Parathyroid adenoma (tissue), 2 donors: ENCODE data around the gene IFIT5.

ENCODE experiments used
- H2AFZ ChIP-seq: fragments of 300-600 bp; sonication (generic); one replicate; pipeline ENCODE4 v1.7.0; 2017; ENCODE audit warnings: antibody characterized with exemption, mild to moderate bottlenecking
- H3K27ac ChIP-seq: fragments of 300-600 bp; sonication (generic); one replicate; pipeline ENCODE4 v1.7.0; 2017
- H3K27me3 ChIP-seq: fragments of 300-600 bp; sonication (generic); one replicate; pipeline ENCODE4 v1.7.0; 2017; ENCODE audit warnings: low read length; ENCODE audit not compliant: control insufficient read depth, insufficient read depth
- H3K36me3 ChIP-seq: fragments of 300-600 bp; sonication (generic); one replicate; pipeline ENCODE4 v1.7.0; 2017; ENCODE audit warnings: low read length; ENCODE audit not compliant: control insufficient read depth, insufficient read depth
- H3K4me1 ChIP-seq: fragments of 300-600 bp; sonication (generic); one replicate; pipeline ENCODE4 v1.7.0; 2017; ENCODE audit warnings: control low read depth
- H3K4me2 ChIP-seq: fragments of 300-600 bp; sonication (generic); one replicate; pipeline ENCODE4 v1.7.0; 2017; ENCODE audit warnings: low read length
- H3K4me3 ChIP-seq: fragments of 300-600 bp; sonication (generic); one replicate; pipeline ENCODE4 v1.7.0; 2017; ENCODE audit warnings: low read depth, low read length
- H3K79me2 ChIP-seq: fragments of 300-600 bp; sonication (generic); one replicate; pipeline ENCODE4 v1.7.0; 2017; ENCODE audit warnings: control low read depth
- H3K9ac ChIP-seq: fragments of 300-600 bp; sonication (generic); one replicate; pipeline ENCODE4 v1.7.0; 2017; ENCODE audit warnings: mild to moderate bottlenecking
- H3K9me3 ChIP-seq: fragments of 300-600 bp; sonication (generic); one replicate; pipeline ENCODE4 v1.7.0; 2017; ENCODE audit warnings: low read length; ENCODE audit not compliant: control insufficient read depth
- CTCF ChIP-seq: fragments of 300-600 bp; sonication (generic); IDR thresholded peaks from one replicate; pipeline ENCODE4 v1.7.0; 2017; ENCODE audit warnings: antibody characterized with exemption, mild to moderate bottlenecking
- donor health status: primary hyperparathyroidism.

The IFIT5 gene

DNA sequence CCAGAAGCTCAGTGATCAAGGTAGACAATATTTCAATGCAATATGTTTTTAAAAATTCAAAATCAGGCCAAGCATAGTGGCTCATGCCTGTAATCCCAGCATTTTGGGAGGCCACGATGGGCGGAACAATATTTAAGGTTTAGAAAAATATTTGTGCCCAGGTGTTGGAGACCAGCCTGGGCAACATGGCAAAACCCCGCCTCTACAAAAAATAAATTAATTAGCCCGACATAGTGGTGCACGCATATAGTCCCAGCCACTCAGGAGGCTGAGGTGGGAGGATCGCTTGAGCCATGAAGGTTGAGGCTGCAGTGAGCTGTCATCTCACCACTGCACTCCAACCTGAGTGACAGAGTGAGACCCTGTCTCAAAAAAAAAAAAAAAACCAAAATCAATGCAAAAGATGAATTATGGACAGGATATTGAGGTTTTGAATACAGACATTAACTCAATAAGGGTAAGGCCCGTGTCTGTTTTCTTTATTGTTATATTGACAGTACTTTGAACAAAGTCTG is 913 bp upstream of the IFIT5 start:
- no peaks in the 10 kb centered on the region for H3K9me3 ChIP-seq
- H3K4me3 ChIP-seq = peak overlapping the region; percentile 75
- no peak for TF ChIP-seq CTCF
- peaks cover 16% of the 10 kb centered on the region for H3K79me2 ChIP-seq
- H3K27ac ChIP-seq = peak overlapping the region; percentile 85
- peak overlapping the region; percentile 94 for H2AFZ ChIP-seq
- peaks cover 4% of the 10 kb centered on the region for H3K4me1 ChIP-seq
- no peaks in the 10 kb centered on the region for H3K27me3 ChIP-seq
- H3K36me3 ChIP-seq = no peaks in the 10 kb centered on the region
- no peak overlapping the region for H3K9ac ChIP-seq
- H3K4me2 ChIP-seq = peak overlapping the region; percentile 94

GRCh38 chr10:89414879-89415821 is 782 bp downstream of the IFIT5 start:
- TF ChIP-seq CTCF = no peak
- Histone ChIP-seq H3K27me3 (no peaks in the 10 kb centered on the region), H3K4me1 (peaks cover 4% of the 10 kb centered on the region), H3K36me3 (no peaks in the 10 kb centered on the region), H3K9ac (peak overlapping the region; percentile 73), H3K27ac (peak overlapping the region; percentile 85), H3K79me2 (peaks cover 16% of the 10 kb centered on the region), H2AFZ (peak overlapping the region; percentile 94), H3K4me3 (peak overlapping the region; percentile 75), H3K4me2 (peak overlapping the region; percentile 94), H3K9me3 (no peaks in the 10 kb centered on the region)

GRCh38 chr10:89416465-89416864 is 2.1 kb downstream of the IFIT5 start:
- H3K4me1 ChIP-seq = peaks cover 12% of the 10 kb centered on the region
- H3K27me3 ChIP-seq = no peaks in the 10 kb centered on the region
- no peak overlapping the region for H3K9ac ChIP-seq
- no peaks in the 10 kb centered on the region for H3K9me3 ChIP-seq
- no peak overlapping the region for H2AFZ ChIP-seq
- H3K36me3 ChIP-seq = no peaks in the 10 kb centered on the region
- peak overlapping the region; percentile 75 for H3K4me3 ChIP-seq
- peaks cover 16% of the 10 kb centered on the region for H3K79me2 ChIP-seq
- TF ChIP-seq CTCF = no peak
- no peak overlapping the region for H3K4me2 ChIP-seq
- H3K27ac ChIP-seq = no peak overlapping the region

DNA sequence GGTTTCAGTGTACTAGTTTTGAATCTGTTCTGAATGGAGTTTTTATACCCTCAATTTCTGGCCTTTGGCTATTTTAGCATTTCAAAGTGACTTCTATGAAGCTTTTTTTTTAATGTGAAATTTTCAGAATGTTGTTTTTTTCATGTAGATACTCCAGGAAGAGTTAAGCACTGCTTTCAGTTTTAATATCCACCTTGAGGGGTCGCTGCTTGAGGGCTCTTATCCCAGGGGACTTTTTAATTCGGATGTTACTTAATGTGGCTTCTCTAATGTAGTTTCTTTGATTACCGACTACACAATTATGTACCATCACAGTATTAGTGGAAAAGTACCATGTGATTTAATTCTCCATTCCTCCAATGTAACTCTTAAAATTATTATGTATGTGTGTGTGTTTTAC is 5.2 kb downstream of the IFIT5 start:
- Histone ChIP-seq H3K79me2 (peaks cover 7% of the 10 kb centered on the region), H3K27ac (no peak overlapping the region), H3K4me3 (no peak overlapping the region), H3K9me3 (no peaks in the 10 kb centered on the region), H3K36me3 (no peaks in the 10 kb centered on the region), H3K9ac (no peak overlapping the region), H2AFZ (no peak overlapping the region), H3K4me1 (peaks cover 13% of the 10 kb centered on the region), H3K27me3 (no peaks in the 10 kb centered on the region), H3K4me2 (no peak overlapping the region)
- peak; percentile 28 for TF ChIP-seq CTCF
